ENCODE results near the gene GPR84. TPM values are rescaled to one million over a fixed set of nuclear protein-coding genes. Genes with fewer than 3 reads are reported as not detected.

The GPR84 gene
- polyA plus RNA-seq, 1 donor (not counting 4 experiments of a cell fraction or from before 2014, with no cell fraction given), result 0.12 TPM

DNA sequence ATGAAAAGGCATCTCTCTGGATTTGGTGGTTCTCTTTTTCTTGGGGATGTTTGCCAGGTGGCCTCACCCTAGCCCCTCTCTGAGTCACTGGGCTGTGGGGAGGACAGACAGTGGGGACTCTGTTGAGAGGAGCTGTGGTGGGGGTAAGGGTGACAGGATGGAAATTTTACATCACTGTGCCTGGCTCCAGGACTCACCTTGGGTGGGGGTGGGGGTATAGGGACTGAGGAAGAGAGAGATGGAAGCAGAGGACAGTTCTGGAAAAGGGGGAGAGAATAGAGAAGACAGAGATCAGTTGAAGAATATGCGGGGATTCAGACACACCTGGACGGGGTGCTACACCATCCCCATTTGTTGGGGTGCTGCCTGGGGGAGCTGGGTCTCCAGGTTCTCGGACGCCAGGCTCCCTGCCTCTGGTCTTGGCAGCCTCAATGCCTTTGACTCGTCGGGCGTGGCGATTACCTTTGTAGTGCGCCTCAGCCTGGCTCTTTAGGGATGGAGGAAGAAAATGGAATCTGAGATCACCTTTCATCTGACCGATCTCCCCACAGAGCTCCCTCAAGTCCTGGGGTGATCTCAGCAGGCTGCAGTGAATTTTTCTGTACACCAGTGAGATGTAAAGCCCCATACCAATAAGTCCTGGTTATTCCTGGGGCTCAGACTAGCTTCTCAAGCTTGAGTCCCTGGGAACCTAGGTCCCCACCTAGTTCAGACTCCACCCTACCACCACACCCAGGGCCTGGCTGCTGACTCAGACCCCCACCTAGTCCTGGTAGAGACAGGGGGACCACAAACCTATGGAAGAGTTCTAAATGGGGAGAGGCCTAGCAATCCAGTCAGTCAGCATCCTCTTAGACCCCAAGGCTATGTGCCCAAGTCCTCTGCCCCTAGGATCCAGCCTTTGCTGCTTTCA, 9.6 kb upstream of the GPR84 start:
- Histone ChIP-seq H3K9ac (ENCODE audit: control insufficient read depth, extremely low read depth, insufficient read depth, low read length) (peak overlapping the region; percentile 29), H3K27ac (ENCODE audit: control insufficient read depth, insufficient read depth, low read length) (peak overlapping the region; percentile 30), H3K36me3 (ENCODE audit: control insufficient read depth in 2 of 2, extremely low read depth in 1 of 2, insufficient read depth in 2 of 2, low read length in 2 of 2) (peaks cover 57 to 75% of the 10 kb centered on the region in 2 experiments), H3K4me2 (ENCODE audit: control insufficient read depth, extremely low read depth, insufficient read depth, low read depth, low read length) (peak overlapping the region; percentile 47), H3K4me3 (ENCODE audit: control insufficient read depth in 2 of 3, extremely low read depth in 1 of 3, insufficient read depth in 2 of 3, low read depth in 1 of 3, low read length in 3 of 3) (no peak overlapping the region), H3K9me1 (ENCODE audit: control insufficient read depth, extremely low read depth, insufficient read depth, low read length) (peaks cover 3% of the 10 kb centered on the region), H3K4me1 (ENCODE audit: control insufficient read depth, extremely low read depth, insufficient read depth, low read length) (peaks cover 31% of the 10 kb centered on the region), H3K27me3 (ENCODE audit: control insufficient read depth, extremely low read depth, insufficient read depth, low read length) (no peaks in the 10 kb centered on the region), H4K20me1 (ENCODE audit: control insufficient read depth, extremely low read depth, insufficient read depth, low read length) (peaks cover 17% of the 10 kb centered on the region), H3K9me3 (ENCODE audit: control insufficient read depth, low read depth, low read length) (no peaks in the 10 kb centered on the region), H2AFZ (ENCODE audit: control insufficient read depth, low read length) (no peak overlapping the region), H3K79me2 (ENCODE audit: control insufficient read depth, insufficient read depth, low read length) (peaks cover 28% of the 10 kb centered on the region)
- dilution Hi-C loops (cut with MboI; ENCODE audit: extremely low pct_ligation_motif_present, low sequenced_read_pairs), result no loop called here
- no peak for FAIRE-seq
- TF ChIP-seq, protein P1, sequence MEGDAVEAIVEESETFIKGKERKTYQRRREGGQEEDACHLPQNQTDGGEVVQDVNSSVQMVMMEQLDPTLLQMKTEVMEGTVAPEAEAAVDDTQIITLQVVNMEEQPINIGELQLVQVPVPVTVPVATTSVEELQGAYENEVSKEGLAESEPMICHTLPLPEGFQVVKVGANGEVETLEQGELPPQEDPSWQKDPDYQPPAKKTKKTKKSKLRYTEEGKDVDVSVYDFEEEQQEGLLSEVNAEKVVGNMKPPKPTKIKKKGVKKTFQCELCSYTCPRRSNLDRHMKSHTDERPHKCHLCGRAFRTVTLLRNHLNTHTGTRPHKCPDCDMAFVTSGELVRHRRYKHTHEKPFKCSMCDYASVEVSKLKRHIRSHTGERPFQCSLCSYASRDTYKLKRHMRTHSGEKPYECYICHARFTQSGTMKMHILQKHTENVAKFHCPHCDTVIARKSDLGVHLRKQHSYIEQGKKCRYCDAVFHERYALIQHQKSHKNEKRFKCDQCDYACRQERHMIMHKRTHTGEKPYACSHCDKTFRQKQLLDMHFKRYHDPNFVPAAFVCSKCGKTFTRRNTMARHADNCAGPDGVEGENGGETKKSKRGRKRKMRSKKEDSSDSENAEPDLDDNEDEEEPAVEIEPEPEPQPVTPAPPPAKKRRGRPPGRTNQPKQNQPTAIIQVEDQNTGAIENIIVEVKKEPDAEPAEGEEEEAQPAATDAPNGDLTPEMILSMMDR (optimal IDR thresholded peaks at IDR 0.05 in 1 of 3, IDR thresholded peaks at IDR 0.05 in 1 of 3, conservative IDR thresholded peaks at IDR 0.05 in 1 of 3; ENCODE audit: extremely low read depth in 1 of 3, insufficient read depth in 2 of 3, low read length in 3 of 3), result no peak
- no peak for TF ChIP-seq EZH2 (IDR thresholded peaks at IDR 0.05; ENCODE audit: low read length)
- DNase-seq (ENCODE audit: low read depth, low spot score), result no peak

DNA sequence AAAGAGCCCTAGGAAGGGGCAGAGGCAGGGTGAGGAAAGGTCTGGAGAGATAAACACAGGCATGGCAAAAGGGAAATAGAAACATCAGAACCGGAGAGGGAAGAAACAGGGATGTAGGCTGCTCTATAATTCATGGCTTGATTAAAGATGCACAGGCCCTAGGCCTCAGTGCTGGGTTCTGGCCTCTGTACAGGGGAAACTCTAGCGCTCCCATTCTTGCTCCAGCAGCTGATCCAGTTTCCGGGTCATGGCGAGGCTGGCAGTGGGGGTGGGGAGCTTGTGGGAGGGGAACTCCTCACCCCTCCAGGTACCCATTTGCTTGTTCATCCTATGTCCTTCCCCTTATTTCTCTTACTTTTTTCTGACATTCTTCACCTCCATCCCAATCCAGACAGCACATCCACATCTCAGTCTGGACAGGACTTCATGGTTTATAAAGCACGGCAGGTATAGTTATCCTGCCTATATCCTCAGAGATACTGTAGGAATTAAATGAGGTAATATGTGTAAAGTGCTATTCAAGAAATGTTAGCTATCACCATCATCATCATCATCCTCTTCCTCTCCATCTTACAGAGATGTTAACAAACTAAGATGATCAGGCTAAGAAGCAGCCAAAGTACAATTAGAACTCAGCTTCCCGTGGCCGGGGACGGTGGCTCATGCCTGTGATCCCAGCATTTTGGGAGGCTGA, 8.0 kb upstream of the GPR84 start:
- Histone ChIP-seq H3K27me3 (ENCODE audit: control insufficient read depth, extremely low read depth, insufficient read depth, low read length) (no peaks in the 10 kb centered on the region), H4K20me1 (ENCODE audit: control insufficient read depth, extremely low read depth, insufficient read depth, low read length) (peaks cover 5% of the 10 kb centered on the region), H3K9ac (ENCODE audit: control insufficient read depth, extremely low read depth, insufficient read depth, low read length) (no peak overlapping the region), H3K79me2 (ENCODE audit: control insufficient read depth, insufficient read depth, low read length) (peaks cover 13% of the 10 kb centered on the region), H3K9me1 (ENCODE audit: control insufficient read depth, extremely low read depth, insufficient read depth, low read length) (peaks cover 3% of the 10 kb centered on the region), H3K27ac (ENCODE audit: control insufficient read depth, insufficient read depth, low read length) (no peak overlapping the region), H3K4me3 (ENCODE audit: control insufficient read depth in 2 of 3, extremely low read depth in 1 of 3, insufficient read depth in 2 of 3, low read depth in 1 of 3, low read length in 3 of 3) (no peak overlapping the region), H3K4me2 (ENCODE audit: control insufficient read depth, extremely low read depth, insufficient read depth, low read depth, low read length) (no peak overlapping the region), H3K4me1 (ENCODE audit: control insufficient read depth, extremely low read depth, insufficient read depth, low read length) (peaks cover 38% of the 10 kb centered on the region), H2AFZ (ENCODE audit: control insufficient read depth, low read length) (no peak overlapping the region), H3K36me3 (ENCODE audit: control insufficient read depth in 2 of 2, extremely low read depth in 1 of 2, insufficient read depth in 2 of 2, low read length in 2 of 2) (peaks cover 51 to 61% of the 10 kb centered on the region in 2 experiments), H3K9me3 (ENCODE audit: control insufficient read depth, low read depth, low read length) (no peaks in the 10 kb centered on the region)
- FAIRE-seq (no peak), DNase-seq (ENCODE audit: low read depth, low spot score) (no peak)
- TF ChIP-seq, protein P1 (optimal IDR thresholded peaks at IDR 0.05 in 1 of 3, IDR thresholded peaks at IDR 0.05 in 1 of 3, conservative IDR thresholded peaks at IDR 0.05 in 1 of 3; ENCODE audit: extremely low read depth in 1 of 3, insufficient read depth in 2 of 3, low read length in 3 of 3), result no peak
- TF ChIP-seq EZH2 (IDR thresholded peaks at IDR 0.05; ENCODE audit: low read length), result no peak
- dilution Hi-C loops (cut with MboI; ENCODE audit: extremely low pct_ligation_motif_present, low sequenced_read_pairs), result no loop called here

Data from keratinocyte (primary cell).